Activated CD8-positive, alpha-beta T cell treated with anti-CD3 and anti-CD28 coated beads, Interleukin-2, amount 10 ng/mL, durations not matched to agents 7 days and 5 days (primary cell): ENCODE results near the gene ALG13. TPM values are rescaled to one million over a fixed set of nuclear protein-coding genes. Genes with fewer than 3 reads are reported as not detected.

ENCODE experiments used
- ATAC-seq: fragments of 150-1000 bp; cut with Tn5 transposase; one replicate; pipeline ENCODE4 v1.10.0; 2021; ENCODE audit warnings: moderate library complexity
- CTCF ChIA-PET: fragments of 350-600 bp; sonication (Branson Sonifier 250); formaldehyde crosslinking; loops from one replicate; lab custom pipeline; 2021; ENCODE audit warnings: antibody characterized with exemption; lab: Charles Lee
- POLR2A ChIA-PET: fragments of 350-600 bp; sonication (Branson Sonifier 250); formaldehyde crosslinking; loops from one replicate; lab custom pipeline; 2021; ENCODE audit warnings: antibody characterized with exemption; lab: Charles Lee
- DNase-seq: peaks from one replicate; pipeline ENCODE4 v3.0.0-alpha.2; 2020
- H3K27ac Mint-ChIP-seq: one replicate; pipeline ENCODE4 v1.8.0; 2021; ENCODE audit warnings: mild to moderate bottlenecking, mixed read lengths
- H3K27me3 Mint-ChIP-seq: one replicate; pipeline ENCODE4 v1.8.0; 2021; ENCODE audit warnings: low read depth, mixed read lengths
- H3K36me3 Mint-ChIP-seq: one replicate; pipeline ENCODE4 v1.8.0; 2021; ENCODE audit warnings: low read depth, mixed read lengths
- H3K4me1 Mint-ChIP-seq: one replicate; pipeline ENCODE4 v1.8.0; 2021; ENCODE audit warnings: low read depth, mixed read lengths
- H3K4me3 Mint-ChIP-seq: one replicate; pipeline ENCODE4 v1.8.0; 2021; ENCODE audit warnings: mild to moderate bottlenecking, mixed read lengths
- H3K9me3 Mint-ChIP-seq: one replicate; pipeline ENCODE4 v1.8.0; 2022; ENCODE audit warnings: mixed read lengths; ENCODE audit not compliant: insufficient read depth
- total RNA-seq, 2 experiments: library from RNA; stranded (reverse); gene quantifications; one replicate each; pipeline ENCODE4 v1.2.3, GENCODE V29; 2021

The ALG13 gene
- total RNA-seq, 2 experiments from 2014 or later = 38.5 to 43.7 TPM

- no peaks in the 10 kb centered on the region for H3K9me3 Mint-ChIP-seq
- H3K4me1 Mint-ChIP-seq = no peaks in the 10 kb centered on the region
- H3K4me3 Mint-ChIP-seq = no peak overlapping the region
- POLR2A ChIA-PET = no interaction called here
- CTCF ChIA-PET = interaction anchor here (1.2 kb wide), 1 partner anchor 9 kb away, joined by 3 read pairs; no protein-coding TSS in a partner anchor
- H3K27me3 Mint-ChIP-seq = peaks cover 3% of the 10 kb centered on the region
- no peak overlapping the region for H3K27ac Mint-ChIP-seq
- no peaks in the 10 kb centered on the region for H3K36me3 Mint-ChIP-seq
- no peak for ATAC-seq
- DNase-seq = no peak
Observed at GRCh38 chrX:111671668-111672067, 9.3 kb upstream of the ALG13 start.

GRCh38 chrX:111687305-111687704, 6.3 kb downstream of the ALG13 start:
- peaks cover 17% of the 10 kb centered on the region for H3K4me1 Mint-ChIP-seq
- H3K4me3 Mint-ChIP-seq = no peak overlapping the region
- no peak for ATAC-seq
- ChIA-PET POLR2A (no interaction called here), CTCF (no interaction called here)
- no peaks in the 10 kb centered on the region for H3K9me3 Mint-ChIP-seq
- no peak overlapping the region for H3K27ac Mint-ChIP-seq
- H3K36me3 Mint-ChIP-seq = peaks cover 44% of the 10 kb centered on the region
- no peaks in the 10 kb centered on the region for H3K27me3 Mint-ChIP-seq
- DNase-seq = no peak

GRCh38 chrX:111695297-111695880, 14.4 kb downstream of the ALG13 start:
- no peak for ATAC-seq
- ChIA-PET POLR2A (no interaction called here), CTCF (no interaction called here)
- H3K27me3 Mint-ChIP-seq = no peaks in the 10 kb centered on the region
- H3K27ac Mint-ChIP-seq = no peak overlapping the region
- no peaks in the 10 kb centered on the region for H3K9me3 Mint-ChIP-seq
- H3K36me3 Mint-ChIP-seq = peaks cover 12% of the 10 kb centered on the region
- no peak for DNase-seq
- no peaks in the 10 kb centered on the region for H3K4me1 Mint-ChIP-seq
- no peak overlapping the region for H3K4me3 Mint-ChIP-seq

GRCh38 chrX:111719426-111720210, 38.6 kb downstream of the ALG13 start:
- H3K9me3 Mint-ChIP-seq = no peaks in the 10 kb centered on the region
- H3K27me3 Mint-ChIP-seq = no peaks in the 10 kb centered on the region
- no peaks in the 10 kb centered on the region for H3K4me1 Mint-ChIP-seq
- H3K27ac Mint-ChIP-seq = no peak overlapping the region
- DNase-seq (no peak), ATAC-seq (no peak)
- POLR2A ChIA-PET = no interaction called here
- no peak overlapping the region for H3K4me3 Mint-ChIP-seq
- H3K36me3 Mint-ChIP-seq = peaks cover 4% of the 10 kb centered on the region
- CTCF ChIA-PET = interaction anchor here (1.0 to 1.8 kb wide), 2 partner anchors 11 to 12 kb away, joined by 3 to 4 read pairs; no protein-coding TSS in a partner anchor

GRCh38 chrX:111728096-111728495, 47.1 kb downstream of the ALG13 start:
- POLR2A ChIA-PET = no interaction called here
- ATAC-seq (no peak), DNase-seq (no peak)
- no peaks in the 10 kb centered on the region for H3K9me3 Mint-ChIP-seq
- CTCF ChIA-PET = no interaction called here
- no peak overlapping the region for H3K27ac Mint-ChIP-seq
- no peaks in the 10 kb centered on the region for H3K27me3 Mint-ChIP-seq
- H3K36me3 Mint-ChIP-seq = peaks cover 38% of the 10 kb centered on the region
- H3K4me3 Mint-ChIP-seq = no peak overlapping the region
- no peaks in the 10 kb centered on the region for H3K4me1 Mint-ChIP-seq

- H3K4me1 Mint-ChIP-seq = no peaks in the 10 kb centered on the region
Observed at GRCh38 chrX:111731351-111731750, 50.4 kb downstream of the ALG13 start.

GRCh38 chrX:111736571-111736970, 55.6 kb downstream of the ALG13 start:
- POLR2A ChIA-PET = no interaction called here
- H3K4me1 Mint-ChIP-seq = no peaks in the 10 kb centered on the region

More at GRCh38 chrX:111731351-111731750, 50.4 kb downstream of the ALG13 start:
- ATAC-seq = no peak
- Mint-ChIP-seq H3K27ac (no peak overlapping the region), H3K36me3 (peaks cover 43% of the 10 kb centered on the region), H3K27me3 (no peaks in the 10 kb centered on the region), H3K4me3 (no peak overlapping the region), H3K9me3 (no peaks in the 10 kb centered on the region)
- POLR2A ChIA-PET = no interaction called here
- DNase-seq = no peak
- CTCF ChIA-PET = no interaction called here

GRCh38 chrX:111742018-111742417, 61.0 kb downstream of the ALG13 start:
- Mint-ChIP-seq H3K4me3 (no peak overlapping the region), H3K27ac (no peak overlapping the region), H3K36me3 (peaks cover 41% of the 10 kb centered on the region), H3K4me1 (peaks cover 3% of the 10 kb centered on the region), H3K27me3 (no peaks in the 10 kb centered on the region), H3K9me3 (no peaks in the 10 kb centered on the region)
- POLR2A ChIA-PET = no interaction called here
- CTCF ChIA-PET = no interaction called here
- ATAC-seq (no peak), DNase-seq (no peak)

More at GRCh38 chrX:111736571-111736970, 55.6 kb downstream of the ALG13 start:
- Mint-ChIP-seq H3K36me3 (peaks cover 49% of the 10 kb centered on the region), H3K27ac (no peak overlapping the region), H3K27me3 (no peaks in the 10 kb centered on the region), H3K9me3 (no peaks in the 10 kb centered on the region), H3K4me3 (no peak overlapping the region)
- CTCF ChIA-PET = no interaction called here
- ATAC-seq (no peak), DNase-seq (no peak)

GRCh38 chrX:111743316-111743715, 62.3 kb downstream of the ALG13 start:
- CTCF ChIA-PET = no interaction called here
- H3K27me3 Mint-ChIP-seq = no peaks in the 10 kb centered on the region
- peaks cover 43% of the 10 kb centered on the region for H3K36me3 Mint-ChIP-seq
- H3K9me3 Mint-ChIP-seq = no peaks in the 10 kb centered on the region
- ATAC-seq = no peak
- peaks cover 3% of the 10 kb centered on the region for H3K4me1 Mint-ChIP-seq
- POLR2A ChIA-PET = no interaction called here
- no peak overlapping the region for H3K27ac Mint-ChIP-seq
- no peak for DNase-seq
- no peak overlapping the region for H3K4me3 Mint-ChIP-seq

GRCh38 chrX:111756486-111756885, 75.5 kb downstream of the ALG13 start:
- Mint-ChIP-seq H3K27ac (no peak overlapping the region), H3K36me3 (peaks cover 38% of the 10 kb centered on the region), H3K4me1 (peaks cover 3% of the 10 kb centered on the region), H3K27me3 (no peaks in the 10 kb centered on the region), H3K9me3 (no peaks in the 10 kb centered on the region), H3K4me3 (no peak overlapping the region)
- ATAC-seq (no peak), DNase-seq (no peak)
- CTCF ChIA-PET = no interaction called here
- POLR2A ChIA-PET = no interaction called here

- DNase-seq = no peak
- no peaks in the 10 kb centered on the region for H3K9me3 Mint-ChIP-seq
- CTCF ChIA-PET = no interaction called here
- POLR2A ChIA-PET = no interaction called here
- H3K27me3 Mint-ChIP-seq = no peaks in the 10 kb centered on the region
- no peak overlapping the region for H3K27ac Mint-ChIP-seq
- ATAC-seq = no peak
- peaks cover 14% of the 10 kb centered on the region for H3K4me1 Mint-ChIP-seq
- H3K36me3 Mint-ChIP-seq = peaks cover 24% of the 10 kb centered on the region
- no peak overlapping the region for H3K4me3 Mint-ChIP-seq
Observed at GRCh38 chrX:111759686-111760085, 78.7 kb downstream of the ALG13 start.

- ChIA-PET POLR2A (no interaction called here), CTCF (no interaction called here)
- peaks cover 14% of the 10 kb centered on the region for H3K4me1 Mint-ChIP-seq
- H3K27me3 Mint-ChIP-seq = no peaks in the 10 kb centered on the region
- H3K4me3 Mint-ChIP-seq = no peak overlapping the region
- H3K9me3 Mint-ChIP-seq = no peaks in the 10 kb centered on the region
- ATAC-seq (no peak), DNase-seq (no peak)
- no peak overlapping the region for H3K27ac Mint-ChIP-seq
- peaks cover 23% of the 10 kb centered on the region for H3K36me3 Mint-ChIP-seq
Observed at GRCh38 chrX:111761578-111762135, 80.7 kb downstream of the ALG13 start.
